ENCODE data around the gene MBOAT1.

- no peak for TF ChIP-seq CTCF (IDR thresholded peaks at IDR 0.05)
- TF ChIP-seq POLR2A (IDR thresholded peaks at IDR 0.05) = no peak
Observed at GRCh38 chr6:20237677-20238460, 25.6 kb upstream of the MBOAT1 start.

Measured in testis (tissue), 2 donors.